Upper lobe of right lung (tissue), 1 donor: ENCODE data around the gene MLIP. TPM values are rescaled to one million over a fixed set of nuclear protein-coding genes. Genes with fewer than 3 reads are reported as not detected.
"Not testable (repeated sequence)": the region's sequence is repeated elsewhere in the genome, so short reads cannot be mapped to it uniquely, and the experiment has no call there.

Experiments
- ATAC-seq: fragments of 200-7000 bp; cut with Tn5 transposase; one replicate; pipeline ENCODE4 v1.9.1; 2020; ENCODE audit warnings: mild to moderate bottlenecking, moderate library complexity
- DNase-seq: peaks from one replicate; pipeline ENCODE4 v3.0.0-alpha.2; 2020
- H3K27ac ChIP-seq: fragments of 200-600 bp; one replicate; pipeline ENCODE4 v1.8.0; 2022
- H3K27me3 ChIP-seq: fragments of 200-600 bp; one replicate; pipeline ENCODE4 v1.8.0; 2022; ENCODE audit warnings: mild to moderate bottlenecking
- H3K36me3 ChIP-seq: fragments of 200-600 bp; one replicate; pipeline ENCODE4 v1.8.0; 2022
- H3K4me1 ChIP-seq: fragments of 200-600 bp; one replicate; pipeline ENCODE4 v1.8.0; 2022
- H3K4me3 ChIP-seq: fragments of 200-600 bp; one replicate; pipeline ENCODE4 v1.8.0; 2022; ENCODE audit warnings: mild to moderate bottlenecking
- H3K9me3 ChIP-seq: fragments of 200-600 bp; one replicate; pipeline ENCODE4 v1.8.0; 2022
- intact Hi-C: fragments of 100-400 bp; cut with DNase I; formaldehyde crosslinking; loops from one replicate; pipeline ENCODE4 v1.11.0; 2022
- total RNA-seq: library from RNA; stranded (reverse); fragmentation: NEBNext Ultra II Directional; extraction: Animal tissue kit (Norgen Biotek cat#: 25700); gene quantifications from one replicate; pipeline ENCODE4 v1.2.1, GENCODE V29; 2021
- TF ChIP-seq, protein P1 (sequence below): fragments of 200-600 bp; IDR thresholded peaks from one replicate; pipeline ENCODE4 v1.8.0; 2022; ENCODE audit warnings: antibody characterized with exemption
- donor health status: DM: no; HTN: yes; CAD: no; lungs with severe emphysema.

The MLIP gene
- total RNA-seq, 1 donor from 2014 or later: 0.20 TPM

GRCh38 chr6:54196905-54197304, 85.7 kb downstream of the MLIP start:
- DNase-seq: no peak
- intact Hi-C loops: no loop called here

GRCh38 chr6:54198134-54198533, 86.9 kb downstream of the MLIP start:
- Histone ChIP-seq H3K27ac (no peak overlapping the region), H3K4me3 (no peak overlapping the region), H3K9me3 (no peaks in the 10 kb centered on the region), H3K27me3 (no peaks in the 10 kb centered on the region), H3K36me3 (no peaks in the 10 kb centered on the region), H3K4me1 (no peaks in the 10 kb centered on the region)
- TF ChIP-seq, protein P1, sequence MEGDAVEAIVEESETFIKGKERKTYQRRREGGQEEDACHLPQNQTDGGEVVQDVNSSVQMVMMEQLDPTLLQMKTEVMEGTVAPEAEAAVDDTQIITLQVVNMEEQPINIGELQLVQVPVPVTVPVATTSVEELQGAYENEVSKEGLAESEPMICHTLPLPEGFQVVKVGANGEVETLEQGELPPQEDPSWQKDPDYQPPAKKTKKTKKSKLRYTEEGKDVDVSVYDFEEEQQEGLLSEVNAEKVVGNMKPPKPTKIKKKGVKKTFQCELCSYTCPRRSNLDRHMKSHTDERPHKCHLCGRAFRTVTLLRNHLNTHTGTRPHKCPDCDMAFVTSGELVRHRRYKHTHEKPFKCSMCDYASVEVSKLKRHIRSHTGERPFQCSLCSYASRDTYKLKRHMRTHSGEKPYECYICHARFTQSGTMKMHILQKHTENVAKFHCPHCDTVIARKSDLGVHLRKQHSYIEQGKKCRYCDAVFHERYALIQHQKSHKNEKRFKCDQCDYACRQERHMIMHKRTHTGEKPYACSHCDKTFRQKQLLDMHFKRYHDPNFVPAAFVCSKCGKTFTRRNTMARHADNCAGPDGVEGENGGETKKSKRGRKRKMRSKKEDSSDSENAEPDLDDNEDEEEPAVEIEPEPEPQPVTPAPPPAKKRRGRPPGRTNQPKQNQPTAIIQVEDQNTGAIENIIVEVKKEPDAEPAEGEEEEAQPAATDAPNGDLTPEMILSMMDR: no peak
- ATAC-seq (peak; percentile 52), DNase-seq (no peak)
- intact Hi-C loops: no loop called here

More at GRCh38 chr6:54196905-54197304, 85.7 kb downstream of the MLIP start:
- TF ChIP-seq, protein P1: no peak
- Histone ChIP-seq H3K9me3 (no peaks in the 10 kb centered on the region), H3K27me3 (no peaks in the 10 kb centered on the region), H3K4me1 (no peaks in the 10 kb centered on the region), H3K36me3 (no peaks in the 10 kb centered on the region), H3K4me3 (no peak overlapping the region), H3K27ac (no peak overlapping the region)
- ATAC-seq: no peak

GRCh38 chr6:54203474-54204035, 92.3 kb downstream of the MLIP start:
- H3K4me1 ChIP-seq, DNase-seq, ATAC-seq, H3K4me3 ChIP-seq, H3K36me3 ChIP-seq, H3K27me3 ChIP-seq, H3K9me3 ChIP-seq, intact Hi-C loops, H3K27ac ChIP-seq: not testable (repeated sequence)

GRCh38 chr6:54204921-54205591, 93.8 kb downstream of the MLIP start:
- no peak overlapping the region for H3K27ac ChIP-seq
- ATAC-seq: no peak
- no peaks in the 10 kb centered on the region for H3K4me1 ChIP-seq
- no peaks in the 10 kb centered on the region for H3K9me3 ChIP-seq
- TF ChIP-seq, protein P1: no peak
- H3K27me3 ChIP-seq: no peaks in the 10 kb centered on the region
- intact Hi-C loops: no loop called here
- no peaks in the 10 kb centered on the region for H3K36me3 ChIP-seq
- no peak overlapping the region for H3K4me3 ChIP-seq
- no peak for DNase-seq

DNA sequence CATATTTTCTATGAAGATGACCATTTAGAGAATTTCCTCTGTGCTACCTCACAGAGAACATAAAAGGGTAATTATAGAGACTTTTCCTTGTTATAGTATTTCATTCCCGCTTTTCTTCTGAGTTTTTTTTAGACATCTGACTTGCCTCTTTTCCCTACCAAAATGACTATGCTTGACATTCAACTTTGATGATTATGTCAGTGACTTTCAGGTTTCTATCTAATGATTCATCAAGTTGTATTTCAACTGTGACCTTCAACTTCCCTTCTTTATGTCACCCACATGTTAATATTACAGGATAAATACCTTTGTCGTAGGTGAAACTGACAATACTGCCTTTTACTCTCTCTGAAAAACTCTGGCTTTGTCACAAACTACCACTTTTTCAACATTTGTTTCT, 95.3 kb downstream of the MLIP start:
- intact Hi-C loops: no loop called here
- no peak overlapping the region for H3K27ac ChIP-seq
- ATAC-seq: no peak

GRCh38 chr6:54209983-54210382, 98.7 kb downstream of the MLIP start:
- H3K4me3 ChIP-seq, H3K4me1 ChIP-seq, ATAC-seq, intact Hi-C loops, H3K27ac ChIP-seq, H3K9me3 ChIP-seq, H3K27me3 ChIP-seq, H3K36me3 ChIP-seq, DNase-seq: not testable (repeated sequence)

More for the DNA sequence above, 95.3 kb downstream of the MLIP start:
- Histone ChIP-seq H3K36me3 (no peaks in the 10 kb centered on the region), H3K27me3 (no peaks in the 10 kb centered on the region), H3K9me3 (no peaks in the 10 kb centered on the region), H3K4me3 (no peak overlapping the region), H3K4me1 (no peaks in the 10 kb centered on the region)
- DNase-seq: no peak
- TF ChIP-seq, protein P1: no peak
